GM23248 (cell line): ENCODE data around the gene CSRNP2. TPM values are rescaled to one million over a fixed set of nuclear protein-coding genes. Genes with fewer than 3 reads are reported as not detected.

Source experiments
- DNase-seq: peaks from one replicate; pipeline ENCODE4 v3.0.0-alpha.2; 2015
- H2AFZ ChIP-seq: fragments of 200-600 bp; sonication (generic); 2 replicates; pipeline ENCODE4 v1.6.1; 2016; ENCODE audit warnings: antibody characterized with exemption
- H3F3A ChIP-seq: fragments of 200-600 bp; sonication (generic); 2 replicates; pipeline ENCODE4 v1.6.1; 2016; ENCODE audit warnings: mild to moderate bottlenecking, antibody characterized with exemption, mixed run types; ENCODE audit not compliant: insufficient read depth
- H3K27ac ChIP-seq: fragments of 200-600 bp; sonication (generic); 2 replicates; pipeline ENCODE4 v1.5.1; 2016; ENCODE audit warnings: mild to moderate bottlenecking
- H3K27me3 ChIP-seq: fragments of 200-600 bp; sonication (generic); replicated peaks from 2 replicates; pipeline ENCODE4 v1.6.1; 2016; ENCODE audit warnings: mild to moderate bottlenecking; ENCODE audit not compliant: insufficient read depth
- H3K36me3 ChIP-seq: fragments of 200-600 bp; sonication (generic); 2 replicates; pipeline ENCODE4 v1.6.1; 2016; ENCODE audit warnings: low read depth, mild to moderate bottlenecking
- H3K4me1 ChIP-seq: fragments of 200-600 bp; sonication (generic); 2 replicates; pipeline ENCODE4 v1.6.1; 2016; ENCODE audit warnings: mild to moderate bottlenecking; ENCODE audit not compliant: insufficient read depth
- H3K4me2 ChIP-seq: fragments of 200-600 bp; sonication (generic); one replicate; pipeline ENCODE4 v1.6.1; 2016; ENCODE audit warnings: mild to moderate bottlenecking; ENCODE audit not compliant: unreplicated experiment
- H3K4me3 ChIP-seq: fragments of 200-600 bp; sonication (generic); 2 replicates; pipeline ENCODE4 v1.5.1; 2016; ENCODE audit warnings: mild to moderate bottlenecking
- H3K79me2 ChIP-seq: fragments of 200-600 bp; sonication (generic); 2 replicates; pipeline ENCODE4 v1.6.1; 2016; ENCODE audit warnings: mild to moderate bottlenecking; ENCODE audit not compliant: insufficient read depth
- H3K9ac ChIP-seq: fragments of 200-600 bp; sonication (generic); 2 replicates; pipeline ENCODE4 v1.6.1; 2016; ENCODE audit warnings: mild to moderate bottlenecking
- H3K9me2 ChIP-seq: fragments of 200-600 bp; sonication (generic); 2 replicates; pipeline ENCODE4 v1.6.1; 2016; ENCODE audit warnings: mixed run types, mild to moderate bottlenecking, moderate library complexity; ENCODE audit not compliant: insufficient read depth
- H3K9me3 ChIP-seq: fragments of 200-600 bp; sonication (generic); one replicate; pipeline ENCODE4 v1.6.1; 2017; ENCODE audit warnings: low read depth
- H4K20me1 ChIP-seq: fragments of 200-600 bp; sonication (generic); 2 replicates; pipeline ENCODE4 v1.6.0; 2016; ENCODE audit not compliant: insufficient read depth
- EZH2 ChIP-seq: fragments of 200-600 bp; sonication (generic); IDR thresholded peaks from 2 replicates; pipeline ENCODE4 v1.6.1; 2018; ENCODE audit warnings: antibody characterized with exemption, mild to moderate bottlenecking; ENCODE audit not compliant: insufficient read depth, poor library complexity, severe bottlenecking
- EZH2phosphoT487 ChIP-seq: fragments of 200-600 bp; sonication (generic); IDR thresholded peaks from 2 replicates; pipeline ENCODE4 v1.6.1; 2018; ENCODE audit warnings: antibody characterized with exemption, moderate library complexity, mild to moderate bottlenecking, low read depth; ENCODE audit not compliant: insufficient read depth
- WGBS, 2 experiments: methylation state at CpG; one replicate each; pipeline ENCODE4 v1.1.6; 2015 to 2017; ENCODE audit warnings: low lambda C conversion rate in 2 of 2, low coverage in 1 of 2; ENCODE audit errors: missing lambda C conversion rate in 2 of 2; 5-methylcytosine and 5-hydroxymethylcytosine counted together
- in situ Hi-C: fragments of 300-500 bp; cut with MboI; formaldehyde crosslinking; loops from 2 replicates; pipeline ENCODE4 v1.15.0; 2020
- polyA plus RNA-seq: library from polyadenylated mRNA; unstranded; fragments of >200 nt; fragmentation: Nextera tagmentation; extraction: Ambion mirVana; gene quantifications from 2 replicates; pipeline ENCODE4 v1.2.1, GENCODE V29; 2016
- total RNA-seq: library from RNA; depleted of rRNA; stranded (reverse); fragments of >200 nt; shearing (Covaris generic); gene quantifications from 2 replicates; pipeline ENCODE4 v1.2.3, GENCODE V29; 2014

CSRNP2 gene
- total and polyA plus RNA-seq, 2 experiments from 2014 or later, result 15.1 to 22.0 TPM

GRCh38 chr12:51087818-51088217 lies 4.4 kb upstream of the CSRNP2 start:
- H3K27ac ChIP-seq, result no peak overlapping the region
- no peaks in the 10 kb centered on the region for H3K27me3 ChIP-seq
- no peaks in the 10 kb centered on the region for H3K9me3 ChIP-seq
- H3K36me3 ChIP-seq, result no peaks in the 10 kb centered on the region; the same call in 1 of the 2 replicates
- H2AFZ ChIP-seq, result no peak overlapping the region
- H3K4me2 ChIP-seq, result no peak overlapping the region
- H3K9me2 ChIP-seq, result no peaks in the 10 kb centered on the region
- H3F3A ChIP-seq, result no peaks in the 10 kb centered on the region
- H3K79me2 ChIP-seq, result peaks cover 4% of the 10 kb centered on the region
- in situ Hi-C loops, result no loop called here
- no peaks in the 10 kb centered on the region for H4K20me1 ChIP-seq
- H3K4me3 ChIP-seq, result no peak overlapping the region
- H3K4me1 ChIP-seq, result no peaks in the 10 kb centered on the region
- H3K9ac ChIP-seq, result no peak overlapping the region
- 95 to 100% methylated on average over 3 of the region's 3 CpGs for WGBS, 2 experiments
- DNase-seq, result no peak
- TF ChIP-seq EZH2phosphoT487 (no peak), EZH2 (no peak)

DNA sequence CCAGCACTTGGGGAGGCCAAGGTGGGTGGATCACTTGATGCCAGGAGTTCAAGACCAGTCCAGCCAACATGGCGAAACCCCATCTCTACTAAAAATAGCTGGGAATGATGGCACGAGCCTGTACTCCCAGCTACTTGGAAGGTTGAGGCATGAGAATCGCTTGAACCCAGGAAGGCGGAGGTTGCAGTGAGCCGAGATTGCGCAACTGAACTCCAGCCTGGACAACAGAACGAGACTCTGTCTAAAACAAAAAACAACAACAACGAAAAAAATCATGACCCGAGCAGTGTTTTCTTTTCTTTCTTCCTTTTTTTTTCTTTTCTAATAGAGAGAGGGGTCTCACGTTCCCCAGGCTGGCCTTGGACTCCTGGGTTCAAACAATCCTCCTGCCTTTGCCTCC lies 3.5 kb upstream of the CSRNP2 start:
- Histone ChIP-seq H3K36me3 (no peaks in the 10 kb centered on the region; the same call in 1 of the 2 replicates), H3K9me3 (no peaks in the 10 kb centered on the region), H3K79me2 (peaks cover 13% of the 10 kb centered on the region), H3K9me2 (no peaks in the 10 kb centered on the region), H3F3A (peaks cover 5% of the 10 kb centered on the region; the same call in 1 of the 2 replicates), H3K4me2 (no peak overlapping the region), H3K4me1 (peaks cover 4% of the 10 kb centered on the region; the same call in 1 of the 2 replicates), H2AFZ (no peak overlapping the region), H3K27me3 (no peaks in the 10 kb centered on the region), H3K9ac (no peak overlapping the region), H3K27ac (no peak overlapping the region), H4K20me1 (peaks cover under 1% of the 10 kb centered on the region; the same call in 1 of the 2 replicates), H3K4me3 (no peak overlapping the region)
- DNase-seq, result no peak
- TF ChIP-seq EZH2phosphoT487, result no peak
- no peak for TF ChIP-seq EZH2
- WGBS, 2 experiments, result 90 to 95% methylated on average over 10 of the region's 10 CpGs
- in situ Hi-C loops, result no loop called here

DNA sequence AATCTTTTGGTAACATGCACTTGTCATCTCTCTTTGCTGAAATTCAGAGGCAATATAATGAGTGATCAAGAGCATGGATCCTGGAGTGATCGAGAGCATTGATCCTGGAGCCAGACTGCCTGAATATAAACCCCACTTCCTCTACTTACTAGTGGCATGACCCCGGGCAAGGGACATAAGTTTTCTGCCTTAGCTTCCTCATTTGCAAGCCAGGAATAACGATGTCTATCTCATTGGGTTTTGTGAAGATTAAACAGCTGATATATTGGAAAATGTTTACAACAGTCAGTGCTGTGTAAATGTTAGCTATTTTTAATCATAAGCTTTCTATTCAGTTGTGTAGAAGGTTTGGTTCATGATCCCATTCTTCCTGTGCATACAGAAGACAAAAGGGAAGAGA lies 2.4 kb upstream of the CSRNP2 start:
- no peak overlapping the region for H3K4me2 ChIP-seq
- peaks cover 11% of the 10 kb centered on the region; the same call in 1 of the 2 replicates for H3K4me1 ChIP-seq
- 97 to 99% methylated on average over 3 of the region's 3 CpGs for WGBS, 2 experiments
- H3K9me3 ChIP-seq, result no peaks in the 10 kb centered on the region
- H4K20me1 ChIP-seq, result peaks cover 8% of the 10 kb centered on the region; the same call in 1 of the 2 replicates
- H3K27ac ChIP-seq, result no peak overlapping the region
- in situ Hi-C loops, result no loop called here
- no peaks in the 10 kb centered on the region for H3K36me3 ChIP-seq
- TF ChIP-seq EZH2, result no peak
- TF ChIP-seq EZH2phosphoT487, result no peak
- no peak overlapping the region for H3K9ac ChIP-seq
- peaks cover 24% of the 10 kb centered on the region for H3K79me2 ChIP-seq
- no peaks in the 10 kb centered on the region for H3K27me3 ChIP-seq
- H3K9me2 ChIP-seq, result no peaks in the 10 kb centered on the region
- H2AFZ ChIP-seq, result no peak overlapping the region
- H3K4me3 ChIP-seq, result no peak overlapping the region
- no peak for DNase-seq
- peaks cover 8% of the 10 kb centered on the region; the same call in 1 of the 2 replicates for H3F3A ChIP-seq

DNA sequence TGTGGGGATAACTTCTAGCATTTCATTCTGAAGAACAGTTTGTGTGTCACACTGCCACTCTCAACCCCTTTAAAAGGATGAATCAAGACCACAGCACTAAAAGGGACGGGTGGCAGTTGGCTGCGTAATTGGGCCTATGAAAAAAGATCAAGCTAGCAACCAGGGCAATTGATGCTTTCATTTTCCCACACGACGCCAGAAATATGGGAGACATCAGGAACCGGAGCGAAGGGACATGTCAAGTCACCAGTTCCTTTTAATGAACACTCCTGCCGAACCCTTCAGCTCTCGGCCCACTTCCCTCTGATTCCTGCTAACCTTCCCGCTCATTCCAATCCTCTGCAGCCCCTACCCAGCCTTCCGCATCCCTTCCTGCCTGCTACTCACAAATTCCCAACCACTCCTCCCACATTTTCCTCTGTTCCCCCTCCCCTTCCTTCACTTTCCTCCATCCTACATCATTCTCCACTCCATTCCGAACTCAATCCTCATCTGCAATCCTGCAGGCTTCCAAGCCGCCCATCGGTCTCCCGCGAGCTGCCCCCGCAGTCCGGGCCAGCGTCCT lies 753 bp downstream of the CSRNP2 start:
- H2AFZ ChIP-seq, result peak overlapping the region; percentile 85
- peaks cover 8% of the 10 kb centered on the region; the same call in 1 of the 2 replicates for H4K20me1 ChIP-seq
- H3F3A ChIP-seq, result peaks cover 16% of the 10 kb centered on the region
- 2 to 3% methylated on average over 18 of the region's 18 CpGs for WGBS, 2 experiments
- peaks cover 56% of the 10 kb centered on the region for H3K79me2 ChIP-seq
- no peaks in the 10 kb centered on the region for H3K27me3 ChIP-seq
- peak overlapping the region; percentile 96 for H3K9ac ChIP-seq
- H3K36me3 ChIP-seq, result no peaks in the 10 kb centered on the region
- peaks cover 17% of the 10 kb centered on the region for H3K4me1 ChIP-seq
- in situ Hi-C loops, result no loop called here
- H3K9me3 ChIP-seq, result no peaks in the 10 kb centered on the region
- peak overlapping the region; percentile 95 for H3K4me3 ChIP-seq
- H3K9me2 ChIP-seq, result no peaks in the 10 kb centered on the region
- DNase-seq, result peak; percentile 70
- TF ChIP-seq EZH2phosphoT487 (no peak), EZH2 (no peak)
- H3K27ac ChIP-seq, result peak overlapping the region; percentile 86
- peak overlapping the region; percentile 97 for H3K4me2 ChIP-seq
